ENCODE measurements around the gene ZBTB9. TPM values are rescaled to one million over a fixed set of nuclear protein-coding genes. Genes with fewer than 3 reads are reported as not detected.

ZBTB9 gene
- total RNA-seq, 1 experiment from 2014 or later, result 14.2 TPM

DNA sequence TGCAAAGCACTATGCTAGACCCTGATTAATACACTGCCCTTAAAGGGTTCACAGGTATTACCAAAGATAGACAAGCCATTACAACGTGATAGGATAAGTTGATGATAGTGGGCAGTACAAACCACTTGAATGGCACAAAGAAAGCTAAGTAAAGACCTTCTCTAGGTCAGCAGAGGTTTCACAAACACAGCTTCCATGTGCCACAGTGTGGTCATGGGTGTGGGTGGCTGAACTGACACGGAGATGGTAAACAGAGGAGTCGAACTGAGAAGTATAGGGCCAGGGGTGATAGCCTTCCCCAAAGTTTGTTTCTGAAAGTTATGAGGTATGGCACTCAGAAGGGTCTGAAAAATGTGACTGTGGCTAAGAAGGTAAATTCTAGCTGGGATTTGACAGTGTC is 4.3 kb downstream of the ZBTB9 start (continued):
- TF ChIP-seq, protein P1, sequence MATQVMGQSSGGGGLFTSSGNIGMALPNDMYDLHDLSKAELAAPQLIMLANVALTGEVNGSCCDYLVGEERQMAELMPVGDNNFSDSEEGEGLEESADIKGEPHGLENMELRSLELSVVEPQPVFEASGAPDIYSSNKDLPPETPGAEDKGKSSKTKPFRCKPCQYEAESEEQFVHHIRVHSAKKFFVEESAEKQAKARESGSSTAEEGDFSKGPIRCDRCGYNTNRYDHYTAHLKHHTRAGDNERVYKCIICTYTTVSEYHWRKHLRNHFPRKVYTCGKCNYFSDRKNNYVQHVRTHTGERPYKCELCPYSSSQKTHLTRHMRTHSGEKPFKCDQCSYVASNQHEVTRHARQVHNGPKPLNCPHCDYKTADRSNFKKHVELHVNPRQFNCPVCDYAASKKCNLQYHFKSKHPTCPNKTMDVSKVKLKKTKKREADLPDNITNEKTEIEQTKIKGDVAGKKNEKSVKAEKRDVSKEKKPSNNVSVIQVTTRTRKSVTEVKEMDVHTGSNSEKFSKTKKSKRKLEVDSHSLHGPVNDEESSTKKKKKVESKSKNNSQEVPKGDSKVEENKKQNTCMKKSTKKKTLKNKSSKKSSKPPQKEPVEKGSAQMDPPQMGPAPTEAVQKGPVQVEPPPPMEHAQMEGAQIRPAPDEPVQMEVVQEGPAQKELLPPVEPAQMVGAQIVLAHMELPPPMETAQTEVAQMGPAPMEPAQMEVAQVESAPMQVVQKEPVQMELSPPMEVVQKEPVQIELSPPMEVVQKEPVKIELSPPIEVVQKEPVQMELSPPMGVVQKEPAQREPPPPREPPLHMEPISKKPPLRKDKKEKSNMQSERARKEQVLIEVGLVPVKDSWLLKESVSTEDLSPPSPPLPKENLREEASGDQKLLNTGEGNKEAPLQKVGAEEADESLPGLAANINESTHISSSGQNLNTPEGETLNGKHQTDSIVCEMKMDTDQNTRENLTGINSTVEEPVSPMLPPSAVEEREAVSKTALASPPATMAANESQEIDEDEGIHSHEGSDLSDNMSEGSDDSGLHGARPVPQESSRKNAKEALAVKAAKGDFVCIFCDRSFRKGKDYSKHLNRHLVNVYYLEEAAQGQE (IDR thresholded peaks at IDR 0.05; ENCODE audit: low read depth), result no peak
- TF ChIP-seq ZNF274 (IDR thresholded peaks at IDR 0.05; ENCODE audit: low read depth, low read length) (no peak), SIN3A (IDR thresholded peaks at IDR 0.05; ENCODE audit: low read depth) (no peak), POLR2AphosphoS5 (IDR thresholded peaks at IDR 0.05; ENCODE audit: low read depth, low read length) (no peak), JUND (IDR thresholded peaks at IDR 0.05) (no peak), TCF7L2 (IDR thresholded peaks at IDR 0.05; ENCODE audit: borderline replicate concordance, extremely low read depth, insufficient read depth, insufficient read length) (no peak)

DNA sequence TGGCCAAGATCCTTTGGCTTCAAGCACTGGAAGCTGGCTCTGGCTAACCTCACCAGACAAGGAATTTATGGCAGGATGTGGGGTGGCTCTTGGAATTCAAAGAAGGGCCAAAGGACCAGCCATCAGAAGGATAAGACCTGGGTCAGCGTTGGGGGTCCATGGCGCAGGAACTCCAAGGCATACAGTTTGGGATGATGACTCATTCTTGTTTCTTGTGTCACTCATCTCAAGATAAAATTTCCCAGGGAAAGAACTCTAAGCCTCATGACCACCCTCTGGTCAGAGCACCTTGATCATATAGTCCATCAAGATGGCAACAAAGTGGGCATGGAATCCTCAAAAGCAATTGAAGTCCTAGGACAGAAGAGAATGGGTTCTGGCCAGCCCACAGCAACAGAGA is 4.8 kb downstream of the ZBTB9 start:
- no peak for ATAC-seq
- Histone ChIP-seq H3K9ac (ENCODE audit: low read length) (no peak overlapping the region), H3K79me2 (ENCODE audit: insufficient read depth, low read length) (peaks cover 23% of the 10 kb centered on the region), H3K27ac (ENCODE audit: low read depth, low read length) (no peak overlapping the region), H4K20me1 (ENCODE audit: insufficient read depth) (no peaks in the 10 kb centered on the region), H3K36me3 (ENCODE audit: control insufficient read depth in 1 of 2, insufficient read depth in 2 of 2, low read length in 2 of 2) (peaks cover 4 to 14% of the 10 kb centered on the region in 2 experiments; a peak in 3 of 4 replicates), H2AFZ (ENCODE audit: low read depth, low read length, poor library complexity, severe bottlenecking) (no peak overlapping the region), H3K9me3 (ENCODE audit: control insufficient read depth in 1 of 2, insufficient read depth in 1 of 2, low read depth in 1 of 2, low read length in 2 of 2) (no peaks in the 10 kb centered on the region), H3K4me2 (ENCODE audit: low read length) (no peak overlapping the region), H3K27me3 (ENCODE audit: insufficient read depth, low read length) (no peaks in the 10 kb centered on the region), H3K4me1 (ENCODE audit: control insufficient read depth in 1 of 2, insufficient read depth in 2 of 2, low read length in 2 of 2) (peaks cover 5 to 7% of the 10 kb centered on the region in 2 experiments; a peak in 3 of 4 replicates), H3K9me2 (ENCODE audit: insufficient read depth) (no peaks in the 10 kb centered on the region), H3K4me3 (replicated peaks in 1 of 2; ENCODE audit: low read depth in 1 of 2, low read length in 2 of 2) (no peak overlapping the region)
- ChIA-PET CTCF (no interaction called here), RAD21 (ENCODE audit: low non-redundant PET in 1 of 2, low total read pairs in 2 of 2, uncharacterized antibody in 2 of 2, unreplicated experiment in 2 of 2) (no interaction called here), POLR2A (no interaction called here)
- TF ChIP-seq ZNF274 (IDR thresholded peaks at IDR 0.05; ENCODE audit: low read depth, low read length), result no peak
- intact Hi-C loops (cut with micrococcal nuclease), result no loop called here
- BruUV-seq (replicated peaks), result no TSS peak
- DNase-seq (ENCODE audit: low read depth, low spot score), result no peak

Data from HCT116 (cell line).